HG02870 (cell line): ENCODE data around the gene NCKIPSD.

Experiments used
- ATAC-seq: cut with Tn5 transposase; IDR thresholded peaks from one replicate; pipeline ENCODE4 v1.9.1; 2021; ENCODE audit warnings: mild to moderate bottlenecking, moderate library complexity; ENCODE audit not compliant: unreplicated experiment

The NCKIPSD gene

GRCh38 chr3:48625600-48625999 is 60.1 kb downstream of the NCKIPSD start:
- no peak for ATAC-seq

- no peak for ATAC-seq
Observed at GRCh38 chr3:48624767-48625166, 60.9 kb downstream of the NCKIPSD start.

GRCh38 chr3:48623851-48624547 is 61.7 kb downstream of the NCKIPSD start:
- ATAC-seq: no peak
